Retinal pigment epithelial cell (primary cell): ENCODE measurements around the gene GALNT4.
A peak's percentile ranks its signal among the peaks of the same experiment; 100 is the strongest.

ENCODE experiments used
- DNase-seq: peaks from one replicate; pipeline ENCODE4 v3.0.0-alpha.2; 2010; ENCODE audit warnings: low read depth
- H3K4me3 ChIP-seq: 2 replicates; pipeline ENCODE4 v1.5.1; 2011; ENCODE audit warnings: mild to moderate bottlenecking, low read length, control low read depth, moderate library complexity
- TF ChIP-seq, protein P1 (sequence below): conservative IDR thresholded peaks from 2 replicates; pipeline ENCODE4 v1.5.1; 2011; ENCODE audit warnings: low read depth, low read length, control low read depth, inconsistent platforms

GALNT4 gene

DNA sequence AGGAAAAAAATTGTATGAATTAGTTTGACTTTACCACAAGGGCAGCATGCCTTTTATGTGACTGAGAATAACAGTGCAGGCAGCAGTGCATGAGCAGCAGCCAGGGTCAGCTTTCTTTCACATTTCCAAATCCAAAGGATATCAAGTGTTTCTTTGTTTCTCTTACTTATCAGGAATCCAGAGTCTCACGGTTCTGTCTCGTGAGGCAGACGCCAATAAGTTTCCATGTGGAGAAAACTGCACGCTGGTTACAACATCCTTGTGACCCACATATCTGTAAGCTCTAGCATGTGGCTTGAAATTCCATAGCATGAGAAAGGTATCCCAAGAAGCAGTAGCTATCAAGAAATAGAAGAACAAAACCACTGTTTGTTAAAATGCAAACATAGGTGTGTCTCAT lies 27.6 kb downstream of the GALNT4 start:
- TF ChIP-seq, protein P1, sequence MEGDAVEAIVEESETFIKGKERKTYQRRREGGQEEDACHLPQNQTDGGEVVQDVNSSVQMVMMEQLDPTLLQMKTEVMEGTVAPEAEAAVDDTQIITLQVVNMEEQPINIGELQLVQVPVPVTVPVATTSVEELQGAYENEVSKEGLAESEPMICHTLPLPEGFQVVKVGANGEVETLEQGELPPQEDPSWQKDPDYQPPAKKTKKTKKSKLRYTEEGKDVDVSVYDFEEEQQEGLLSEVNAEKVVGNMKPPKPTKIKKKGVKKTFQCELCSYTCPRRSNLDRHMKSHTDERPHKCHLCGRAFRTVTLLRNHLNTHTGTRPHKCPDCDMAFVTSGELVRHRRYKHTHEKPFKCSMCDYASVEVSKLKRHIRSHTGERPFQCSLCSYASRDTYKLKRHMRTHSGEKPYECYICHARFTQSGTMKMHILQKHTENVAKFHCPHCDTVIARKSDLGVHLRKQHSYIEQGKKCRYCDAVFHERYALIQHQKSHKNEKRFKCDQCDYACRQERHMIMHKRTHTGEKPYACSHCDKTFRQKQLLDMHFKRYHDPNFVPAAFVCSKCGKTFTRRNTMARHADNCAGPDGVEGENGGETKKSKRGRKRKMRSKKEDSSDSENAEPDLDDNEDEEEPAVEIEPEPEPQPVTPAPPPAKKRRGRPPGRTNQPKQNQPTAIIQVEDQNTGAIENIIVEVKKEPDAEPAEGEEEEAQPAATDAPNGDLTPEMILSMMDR, result no peak
- no peak overlapping the region for H3K4me3 ChIP-seq
- DNase-seq, result peak; percentile 84

DNA sequence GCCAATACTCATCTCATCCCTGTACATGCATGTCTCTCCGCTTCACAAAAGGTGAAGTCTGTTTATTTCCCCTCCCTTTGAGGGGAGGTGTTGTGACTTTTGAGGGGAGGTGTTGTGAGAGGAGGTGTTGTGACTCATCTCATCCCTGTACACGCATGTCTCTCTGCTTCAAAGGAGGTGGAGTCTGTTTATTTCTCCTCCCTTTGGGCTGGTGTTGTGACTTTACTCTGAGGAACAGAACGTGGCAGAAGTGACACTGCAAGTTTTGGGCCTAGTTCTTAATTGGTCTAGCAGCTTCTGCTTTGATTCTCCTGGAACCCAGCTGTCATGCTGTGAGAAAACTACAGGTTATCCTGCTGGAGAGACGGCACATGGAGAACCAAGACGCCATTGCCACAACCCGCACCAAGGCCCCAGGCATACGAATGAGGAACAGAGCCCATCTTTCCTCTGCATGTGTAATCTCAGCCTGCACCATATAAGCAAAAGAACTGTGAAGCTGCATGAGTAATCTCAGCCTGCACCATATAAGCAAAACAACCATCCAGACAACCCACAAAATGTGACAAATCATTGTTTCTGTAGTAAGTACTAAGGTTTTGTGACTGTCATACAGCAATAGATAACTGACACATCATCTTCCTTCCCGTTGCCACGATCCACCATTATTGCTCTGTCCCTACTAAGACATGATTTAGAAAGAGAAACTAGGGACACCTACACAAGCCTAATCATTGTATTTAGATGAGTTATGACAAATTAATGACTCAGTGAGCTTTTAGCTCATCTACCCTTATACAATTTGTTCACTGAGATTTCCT lies 30.0 kb downstream of the GALNT4 start:
- TF ChIP-seq, protein P1, result no peak
- DNase-seq, result no peak
- H3K4me3 ChIP-seq, result no peak overlapping the region

DNA sequence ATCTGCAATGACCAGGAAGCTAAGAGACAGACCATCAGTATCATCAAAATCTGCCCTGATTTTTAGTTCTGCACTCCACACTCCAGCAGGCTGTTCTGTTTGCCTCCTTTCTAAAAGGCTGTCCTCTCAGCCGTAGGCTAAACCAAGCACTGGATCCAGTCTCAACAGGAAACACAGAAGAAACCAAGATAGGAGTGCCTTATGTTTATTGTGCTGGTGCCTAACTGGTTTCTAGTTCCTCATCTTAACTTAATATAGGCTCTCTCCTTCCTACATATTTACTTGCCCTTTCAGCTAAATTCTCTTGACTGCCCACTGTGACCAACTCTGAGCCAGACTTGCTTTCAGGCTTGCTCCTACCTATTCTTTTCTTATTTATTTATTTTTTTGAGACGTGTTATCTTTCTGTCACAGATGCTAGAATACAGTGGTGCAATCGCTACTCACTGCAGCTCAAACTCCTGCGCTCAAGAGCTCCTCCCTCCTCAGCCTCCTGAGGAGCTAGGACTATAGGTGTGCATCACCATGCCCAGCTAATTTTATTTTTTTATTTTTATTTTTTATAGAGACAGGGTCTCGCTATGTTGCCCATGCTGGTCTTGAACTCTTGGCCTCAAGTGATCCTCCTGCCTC lies 30.8 kb downstream of the GALNT4 start:
- no peak for DNase-seq
- H3K4me3 ChIP-seq, result no peak overlapping the region
- TF ChIP-seq, protein P1, result no peak

DNA sequence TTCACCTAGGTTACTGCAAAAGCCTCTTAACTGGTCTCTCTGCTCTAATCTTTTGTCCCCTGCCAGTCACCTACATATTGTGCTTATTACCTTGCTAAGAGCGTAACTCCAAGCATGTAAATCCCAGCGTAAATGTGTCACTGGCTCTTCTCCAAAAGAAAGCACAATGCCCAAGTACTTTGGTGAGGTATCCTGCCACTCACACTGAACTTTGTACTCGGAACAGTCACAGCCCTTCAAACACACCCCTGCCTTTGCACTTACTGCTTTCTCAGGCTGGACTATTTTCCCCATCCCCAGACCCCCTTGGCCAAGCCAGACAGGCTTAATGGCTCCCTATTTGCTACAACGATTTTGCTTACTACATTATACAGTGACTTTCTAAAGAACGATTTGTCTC lies 31.7 kb downstream of the GALNT4 start:
- H3K4me3 ChIP-seq, result no peak overlapping the region
- no peak for DNase-seq
- TF ChIP-seq, protein P1, result no peak

DNA sequence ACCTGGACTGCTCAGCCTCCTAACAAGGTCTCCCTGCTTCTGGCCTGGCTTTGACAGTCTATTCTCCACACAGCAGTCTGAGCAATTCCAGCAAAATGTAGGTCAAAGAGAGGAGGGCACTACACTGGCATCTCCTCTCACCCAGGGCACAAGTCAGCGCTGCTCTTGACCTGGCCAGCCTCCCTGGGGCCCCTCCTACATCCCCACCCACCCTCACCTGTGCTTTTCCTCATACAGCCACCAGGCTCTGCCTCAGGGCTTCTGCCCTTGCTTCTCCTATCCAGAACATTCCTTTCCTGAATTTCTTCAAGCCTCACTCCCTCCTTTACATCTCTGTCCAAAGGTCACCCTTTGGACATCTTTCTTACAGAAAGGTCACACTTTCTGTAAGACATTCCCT lies 33.7 kb downstream of the GALNT4 start:
- TF ChIP-seq, protein P1, result no peak
- no peak for DNase-seq
- H3K4me3 ChIP-seq, result no peak overlapping the region

DNA sequence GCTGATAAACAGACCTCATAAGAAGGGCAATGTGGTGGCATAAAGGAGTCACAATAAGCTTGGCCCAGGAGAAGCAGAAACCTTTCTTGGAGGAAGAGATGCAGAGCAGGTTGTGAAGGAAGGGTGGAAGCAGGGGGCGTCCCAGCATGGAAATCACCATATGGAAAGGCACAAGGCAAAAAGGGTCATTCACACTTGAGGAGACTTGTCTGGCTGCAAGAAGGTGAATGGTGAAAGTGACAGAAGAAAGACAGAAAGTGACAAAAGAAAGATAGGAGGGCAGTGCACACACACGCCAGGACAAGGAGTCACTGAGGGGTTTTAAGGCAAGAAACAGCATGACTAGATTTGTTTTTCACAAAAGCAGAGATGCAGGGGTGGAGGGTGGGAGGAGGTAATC lies 38.3 kb downstream of the GALNT4 start:
- TF ChIP-seq, protein P1, result no peak
- no peak overlapping the region for H3K4me3 ChIP-seq
- no peak for DNase-seq

DNA sequence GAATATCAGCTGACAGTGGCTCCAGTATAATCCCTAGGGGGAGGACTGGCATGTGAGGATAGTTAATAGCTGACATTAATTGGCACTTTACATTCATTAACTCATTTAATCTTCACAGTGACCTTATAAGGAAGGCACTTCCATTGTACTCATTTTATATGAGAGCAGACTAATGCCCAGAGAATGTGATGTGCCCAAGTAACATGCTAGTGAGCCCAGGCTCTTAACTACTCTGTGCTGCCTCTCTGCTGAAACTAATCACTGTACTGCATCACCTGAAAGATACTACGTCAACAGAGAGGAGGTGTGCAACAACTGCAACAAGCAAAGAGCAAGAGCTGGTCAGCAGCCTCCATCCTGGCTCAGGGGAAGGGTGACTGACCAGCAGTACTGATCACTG lies 40.1 kb downstream of the GALNT4 start:
- peak; percentile 39 for DNase-seq
- TF ChIP-seq, protein P1, result no peak
- no peak overlapping the region for H3K4me3 ChIP-seq
